Thyroid gland (tissue), 4 donors: ENCODE data around the gene MACROH2A1. TPM values are rescaled to one million over a fixed set of nuclear protein-coding genes. Genes with fewer than 3 reads are reported as not detected.

Experiments
- DNase-seq, 2 donors: peaks; one replicate each; pipeline ENCODE4 v3.0.0-alpha.2; 2019
- H3K27ac ChIP-seq, 3 donors: fragments of 200-600 bp; sonication (generic); 1 replicate in 2 of 3; 2 replicates in 1 of 3; pipeline ENCODE4 v1.5.1; 2016 to 2019; ENCODE audit warnings: mild to moderate bottlenecking in 1 of 3, moderate library complexity in 1 of 3
- H3K27me3 ChIP-seq: fragments of 200-600 bp; sonication (generic); one replicate; pipeline ENCODE4 v1.5.1; 2019
- H3K36me3 ChIP-seq, 2 donors: fragments of 200-600 bp; sonication (generic); one replicate each; pipeline ENCODE4 v1.5.1; 2016 to 2019
- H3K4me1 ChIP-seq, 2 donors: fragments of 200-600 bp; sonication (generic); one replicate each; pipeline ENCODE4 v1.5.1; 2017 to 2019
- H3K4me3 ChIP-seq, 3 donors: fragments of 200-600 bp; sonication (generic); replicated peaks in 1 of 3; 1 replicate in 2 of 3; 2 replicates in 1 of 3; pipeline ENCODE4 v1.5.1; 2016; ENCODE audit warnings: mild to moderate bottlenecking in 1 of 3
- H3K9me3 ChIP-seq: fragments of 200-600 bp; sonication (generic); one replicate; pipeline ENCODE4 v1.5.1; 2017
- CTCF ChIP-seq, 6 experiments: fragments of 200-600 bp in 3 of 6; fragments of 450-650 bp in 3 of 6; sonication (generic) in 3 of 6; IDR thresholded peaks; one replicate each; pipeline ENCODE4 v1.5.1; 2016 to 2019; ENCODE audit warnings: antibody characterized with exemption in 6 of 6, mild to moderate bottlenecking in 2 of 6, inconsistent platforms in 1 of 6, moderate library complexity in 1 of 6
- POLR2A ChIP-seq, 2 donors: fragments of 450-650 bp; IDR thresholded peaks; one replicate each; pipeline ENCODE4 v1.6.1; 2017; ENCODE audit warnings: antibody characterized with exemption in 2 of 2, mild to moderate bottlenecking in 2 of 2, moderate library complexity in 1 of 2
- WGBS, 2 donors: methylation state at CpG; one replicate each; pipeline ENCODE4 v1.1.5; 2017; 5-methylcytosine and 5-hydroxymethylcytosine counted together
- intact Hi-C: fragments of 100-400 bp; cut with DNase I; formaldehyde crosslinking; loops from one replicate; pipeline ENCODE4 v1.15.1; 2023
- total RNA-seq, 4 donors: library from RNA; depleted of rRNA; stranded (reverse); fragments of >200 nt; gene quantifications; one replicate each; pipeline ENCODE4 v1.2.3, GENCODE V29; 2016

MACROH2A1 gene
- total RNA-seq, 4 donors from 2014 or later = 149 to 242 (median 227) TPM

DNA sequence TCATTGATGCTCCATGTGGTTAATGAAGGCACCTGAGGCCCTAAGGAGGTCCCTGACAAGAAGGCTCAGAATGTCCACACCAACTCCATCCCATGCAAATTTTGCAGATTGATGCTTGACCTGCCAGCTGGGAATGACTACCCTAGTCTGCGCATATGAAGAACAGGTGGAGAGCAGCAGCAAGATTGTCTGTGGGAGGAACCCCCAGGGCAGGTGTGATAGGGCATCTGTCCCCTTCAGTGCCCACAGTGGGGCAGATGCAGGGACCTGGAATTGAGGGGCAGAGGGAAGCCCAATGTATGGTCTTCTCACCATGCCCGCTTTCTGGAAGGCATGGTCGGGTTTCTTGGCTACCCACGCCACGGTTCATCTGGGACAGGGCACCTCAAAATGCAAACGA lies 79.6 kb downstream of the MACROH2A1 start:
- no peak for DNase-seq
- intact Hi-C loops = no loop called here
- no peaks in the 10 kb centered on the region for H3K4me1 ChIP-seq
- H3K27me3 ChIP-seq = no peaks in the 10 kb centered on the region
- H3K4me3 ChIP-seq = no peak overlapping the region
- H3K36me3 ChIP-seq = no peaks in the 10 kb centered on the region
- H3K9me3 ChIP-seq = no peaks in the 10 kb centered on the region
- H3K27ac ChIP-seq = no peak overlapping the region
- 94 to 96% methylated on average over 6 of the region's 6 CpGs for WGBS, 2 donors
- TF ChIP-seq POLR2A (IDR thresholded peaks at IDR 0.05) (no peak), CTCF (IDR thresholded peaks at IDR 0.05) (no peak)

DNA sequence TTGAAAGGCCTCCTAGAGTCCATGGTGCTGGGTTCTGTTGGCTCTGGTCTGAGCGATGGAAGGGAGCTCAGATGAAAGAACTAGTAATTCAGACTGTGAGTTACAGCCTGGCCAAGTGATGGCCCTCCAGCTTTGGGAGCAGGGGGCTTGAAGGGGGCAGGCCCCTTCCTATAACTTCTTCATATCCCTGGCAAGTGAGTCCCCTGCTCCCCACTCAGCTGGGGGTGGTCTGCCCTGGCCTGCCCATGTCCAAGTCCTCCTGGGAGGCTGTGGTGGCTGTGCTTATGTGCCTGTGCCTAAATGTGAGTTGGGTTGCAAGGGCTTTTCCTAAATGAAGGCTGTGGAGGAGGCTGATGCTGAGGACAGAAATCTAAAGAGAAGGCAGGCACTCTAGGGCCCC lies 80.1 kb downstream of the MACROH2A1 start:
- Histone ChIP-seq H3K4me3 (no peak overlapping the region), H3K9me3 (no peaks in the 10 kb centered on the region), H3K4me1 (no peaks in the 10 kb centered on the region), H3K27me3 (no peaks in the 10 kb centered on the region), H3K27ac (no peak overlapping the region), H3K36me3 (no peaks in the 10 kb centered on the region)
- DNase-seq = no peak
- no peak for TF ChIP-seq POLR2A (IDR thresholded peaks at IDR 0.05)
- TF ChIP-seq CTCF (IDR thresholded peaks at IDR 0.05) = no peak
- 86 to 100% methylated on average over 1 of the region's 1 CpG for WGBS, 2 donors
- intact Hi-C loops = no loop called here

- 53 to 89% methylated on average over 2 to 4 of the region's 4 CpGs for WGBS, 2 donors
- no peak for DNase-seq
Observed at GRCh38 chr5:135318037-135318436, 81.0 kb downstream of the MACROH2A1 start.

DNA sequence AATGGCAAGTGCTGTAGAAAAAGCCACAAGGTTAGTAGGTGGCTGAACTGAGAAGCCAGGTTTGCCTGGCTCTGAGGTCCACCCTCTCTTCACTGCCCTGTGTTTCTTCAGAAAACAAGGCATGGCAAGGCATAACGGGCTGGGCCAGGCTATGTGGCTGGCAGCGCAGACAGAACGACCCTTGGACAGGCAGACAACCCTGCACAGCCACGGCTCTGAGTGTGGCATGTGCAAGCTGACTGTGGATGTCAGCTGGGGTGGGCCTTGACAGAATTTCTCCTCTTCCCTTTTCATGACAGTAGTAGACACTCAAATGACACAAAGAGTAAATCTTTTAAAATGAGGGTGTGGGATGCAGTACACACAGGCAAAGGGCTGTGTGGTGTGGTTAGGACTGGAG lies 81.7 kb downstream of the MACROH2A1 start:
- intact Hi-C loops = no loop called here
- no peak for DNase-seq
- Histone ChIP-seq H3K27ac (no peak overlapping the region), H3K36me3 (no peaks in the 10 kb centered on the region), H3K4me1 (no peaks in the 10 kb centered on the region), H3K9me3 (no peaks in the 10 kb centered on the region), H3K27me3 (no peaks in the 10 kb centered on the region), H3K4me3 (no peak overlapping the region)
- TF ChIP-seq CTCF (IDR thresholded peaks at IDR 0.05) (no peak), POLR2A (IDR thresholded peaks at IDR 0.05) (no peak)
- WGBS, 2 donors = 77 to 83% methylated on average over 3 to 4 of the region's 4 CpGs

More at GRCh38 chr5:135318037-135318436, 81.0 kb downstream of the MACROH2A1 start:
- TF ChIP-seq CTCF (IDR thresholded peaks at IDR 0.05) (no peak), POLR2A (IDR thresholded peaks at IDR 0.05) (no peak)
- H3K9me3 ChIP-seq = no peaks in the 10 kb centered on the region
- no peaks in the 10 kb centered on the region for H3K4me1 ChIP-seq
- H3K36me3 ChIP-seq = no peaks in the 10 kb centered on the region
- intact Hi-C loops = no loop called here
- H3K27me3 ChIP-seq = no peaks in the 10 kb centered on the region
- H3K4me3 ChIP-seq = no peak overlapping the region
- no peak overlapping the region for H3K27ac ChIP-seq

DNA sequence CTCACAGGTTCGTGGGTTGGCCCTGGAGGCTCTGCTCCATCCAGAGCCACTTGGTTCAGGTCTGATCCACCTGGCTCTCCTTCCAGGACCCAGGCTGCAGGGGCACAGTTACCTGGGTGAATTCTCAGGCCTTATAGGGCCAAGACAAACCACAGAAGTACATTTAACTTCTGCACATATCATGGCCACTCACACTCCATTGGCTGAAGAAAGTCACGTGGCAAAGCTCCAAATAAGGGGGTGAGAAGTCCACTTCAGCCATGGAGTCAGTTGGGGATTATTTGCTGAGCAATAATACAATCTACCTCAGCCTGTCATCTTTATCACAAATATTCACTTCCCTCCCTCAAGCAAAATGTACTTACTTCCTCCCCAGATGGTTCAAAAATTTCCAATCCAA lies 83.6 kb downstream of the MACROH2A1 start:
- WGBS, 2 donors = 78 to 80% methylated on average over 2 of the region's 2 CpGs
- no peak for DNase-seq
- no peaks in the 10 kb centered on the region for H3K36me3 ChIP-seq
- no peaks in the 10 kb centered on the region for H3K27me3 ChIP-seq
- TF ChIP-seq CTCF (IDR thresholded peaks at IDR 0.05) (no peak), POLR2A (IDR thresholded peaks at IDR 0.05) (no peak)
- H3K9me3 ChIP-seq = no peaks in the 10 kb centered on the region
- no peaks in the 10 kb centered on the region for H3K4me1 ChIP-seq
- intact Hi-C loops = no loop called here
- no peak overlapping the region for H3K4me3 ChIP-seq
- H3K27ac ChIP-seq = no peak overlapping the region
